Neuronal stem cell (in vitro differentiated cells): ENCODE data around the gene PFKP.

Experiments used
- DNase-seq: peaks from one replicate; pipeline ENCODE4 v3.0.0-alpha.2; 2013; ENCODE audit warnings: low spot score
- H2AFZ ChIP-seq: one replicate; pipeline ENCODE4 v1.6.1; 2013; ENCODE audit warnings: mild to moderate bottlenecking, low read length, inconsistent platforms
- H2AK5ac ChIP-seq: 2 replicates; pipeline ENCODE4 v1.6.1; 2013; ENCODE audit warnings: low read depth, mild to moderate bottlenecking, inconsistent platforms, low read length, moderate library complexity, mixed read lengths
- H2BK120ac ChIP-seq: 2 replicates; pipeline ENCODE4 v1.6.1; 2013; ENCODE audit warnings: low read depth, mild to moderate bottlenecking, inconsistent platforms, low read length, moderate library complexity, mixed read lengths
- H2BK12ac ChIP-seq: one replicate; pipeline ENCODE4 v1.6.1; 2013; ENCODE audit warnings: low read length, inconsistent platforms
- H2BK15ac ChIP-seq: 2 replicates; pipeline ENCODE4 v1.6.1; 2013; ENCODE audit warnings: mild to moderate bottlenecking, low read length, inconsistent platforms, mixed read lengths
- H2BK5ac ChIP-seq: one replicate; pipeline ENCODE4 v1.6.1; 2013; ENCODE audit warnings: inconsistent platforms, mild to moderate bottlenecking, low read length, moderate library complexity
- H3K14ac ChIP-seq: one replicate; pipeline ENCODE4 v1.6.1; 2013; ENCODE audit warnings: low read length, inconsistent platforms
- H3K18ac ChIP-seq: 2 replicates; pipeline ENCODE4 v1.6.1; 2013; ENCODE audit warnings: low read length, inconsistent platforms
- H3K23ac ChIP-seq: 2 replicates; pipeline ENCODE4 v1.6.1; 2013; ENCODE audit warnings: low read depth, mild to moderate bottlenecking, mixed read lengths, low read length, inconsistent platforms; ENCODE audit not compliant: poor library complexity
- H3K27ac ChIP-seq: replicated peaks from 3 replicates; pipeline ENCODE4 v1.5.1; 2013; ENCODE audit warnings: low read length, inconsistent platforms
- H3K27me3 ChIP-seq, 3 experiments: 2 replicates each; pipeline ENCODE4 v1.6.1; 2013; ENCODE audit warnings: low read length in 3 of 3, mild to moderate bottlenecking in 2 of 3, inconsistent platforms in 1 of 3, low read depth in 1 of 3, mixed read lengths in 1 of 3, moderate library complexity in 1 of 3; ENCODE audit not compliant: control insufficient read depth in 3 of 3, insufficient read depth in 3 of 3
- H3K36me3 ChIP-seq, 2 donors: replicated peaks in 1 of 2; 2 replicates each; pipeline ENCODE4 v1.6.1; 2013; ENCODE audit warnings: low read length in 2 of 2; ENCODE audit not compliant: control insufficient read depth in 2 of 2, insufficient read depth in 2 of 2
- H3K4ac ChIP-seq: 2 replicates; pipeline ENCODE4 v1.6.1; 2013; ENCODE audit warnings: inconsistent platforms, mild to moderate bottlenecking, low read length, moderate library complexity
- H3K4me1 ChIP-seq, 2 donors: 1 replicate in 1 of 2; 2 replicates in 1 of 2; pipeline ENCODE4 v1.6.1; 2013; ENCODE audit warnings: low read length in 2 of 2, low read depth in 1 of 2; ENCODE audit not compliant: control insufficient read depth in 2 of 2, insufficient read depth in 1 of 2
- H3K4me2 ChIP-seq: one replicate; pipeline ENCODE4 v1.6.1; 2013; ENCODE audit warnings: mild to moderate bottlenecking, low read length, inconsistent platforms; ENCODE audit not compliant: insufficient read depth, poor library complexity, severe bottlenecking
- H3K4me3 ChIP-seq, 2 donors: 2 replicates each; pipeline ENCODE4 v1.5.1; 2013; ENCODE audit warnings: low read length in 2 of 2, mild to moderate bottlenecking in 2 of 2, inconsistent platforms in 1 of 2, moderate library complexity in 1 of 2
- H3K79me1 ChIP-seq: one replicate; pipeline ENCODE4 v1.6.1; 2013; ENCODE audit warnings: low read depth, mild to moderate bottlenecking, inconsistent platforms, low read length, moderate library complexity
- H3K9ac ChIP-seq: one replicate; pipeline ENCODE4 v1.6.1; 2013; ENCODE audit warnings: mild to moderate bottlenecking, low read depth, low read length, inconsistent platforms; ENCODE audit not compliant: poor library complexity
- H3K9me3 ChIP-seq, 2 donors: replicated peaks in 1 of 2; 2 replicates each; pipeline versions ENCODE3 to v1.6.1; 2013; ENCODE audit warnings: low read length in 2 of 2, mild to moderate bottlenecking in 2 of 2, inconsistent platforms in 1 of 2, low read depth in 1 of 2, mixed read lengths in 1 of 2, moderate library complexity in 1 of 2; ENCODE audit not compliant: control insufficient read depth in 2 of 2, insufficient read depth in 1 of 2
- H4K8ac ChIP-seq: one replicate; pipeline ENCODE4 v1.6.1; 2013; ENCODE audit warnings: low read depth, mild to moderate bottlenecking, inconsistent platforms, low read length, moderate library complexity
- H4K91ac ChIP-seq: one replicate; pipeline ENCODE4 v1.6.1; 2013; ENCODE audit warnings: low read length, low read depth, mild to moderate bottlenecking, inconsistent platforms; ENCODE audit not compliant: poor library complexity
- WGBS, 2 donors: extraction: QIAGEN DNeasy Blood & Tissue Kit; methylation state at CpG; one replicate each; pipeline ENCODE4 v1.1.7; 2013; ENCODE audit warnings: missing lambda C conversion rate in 2 of 2, mixed read lengths in 1 of 2; ENCODE audit not compliant: insufficient read length in 2 of 2, insufficient replicate concordance in 1 of 2; ENCODE audit errors: extremely low coverage in 2 of 2; 5-methylcytosine and 5-hydroxymethylcytosine counted together

Gene PFKP

DNA sequence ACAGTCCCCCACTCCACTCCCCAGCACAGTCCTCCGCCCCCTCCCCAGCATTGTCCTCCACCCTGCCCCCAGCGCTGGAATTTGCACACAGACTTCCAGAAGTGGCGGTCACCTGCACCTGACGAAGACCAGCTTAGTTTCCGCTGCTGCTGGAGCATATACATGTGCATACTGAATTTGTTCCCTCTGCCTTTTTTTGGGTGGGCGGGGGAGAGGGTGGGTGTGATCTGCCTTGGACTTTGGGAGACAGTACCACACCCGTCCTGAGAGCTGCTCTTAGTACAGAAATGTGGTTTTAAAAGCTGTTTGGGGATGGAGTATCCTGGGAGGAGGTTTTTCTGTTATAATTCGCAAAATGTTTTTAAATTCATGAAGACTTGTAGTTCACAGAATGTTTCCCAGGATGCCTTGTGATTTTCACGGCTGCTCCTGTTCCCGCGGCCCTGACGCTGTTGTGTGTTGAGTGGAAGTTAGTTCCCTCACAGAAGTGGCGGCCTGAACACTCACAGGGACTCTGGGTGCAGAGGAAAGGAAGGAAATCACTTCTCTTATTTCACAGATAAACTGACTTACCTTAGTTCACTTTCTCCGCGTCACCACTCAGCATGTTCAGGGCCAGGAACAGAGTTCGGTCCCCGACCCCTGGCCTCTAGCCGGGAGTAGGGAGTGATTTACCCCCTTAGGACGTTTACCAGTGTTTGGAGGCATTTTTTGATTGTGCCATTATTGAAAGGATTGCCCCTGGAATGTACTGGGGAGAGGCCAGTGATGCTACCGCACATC lies 18.6 kb downstream of the PFKP start:
- Histone ChIP-seq H4K8ac (no peak overlapping the region), H3K4ac (no peak overlapping the region), H3K27me3 (no peaks in the 10 kb centered on the region), H3K14ac (no peak overlapping the region), H2BK120ac (no peak overlapping the region), H3K27ac (no peak overlapping the region), H3K4me1 (peaks cover 0 to 6% of the 10 kb centered on the region in 2 donors), H3K4me3 (no peak overlapping the region), H3K23ac (no peak overlapping the region), H3K18ac (peak overlapping the region; percentile 15), H2AK5ac (no peak overlapping the region), H2AFZ (peak overlapping the region; percentile 20), H3K79me1 (no peaks in the 10 kb centered on the region), H3K4me2 (no peak overlapping the region), H4K91ac (no peak overlapping the region), H3K36me3 (no peaks in the 10 kb centered on the region), H2BK15ac (no peak overlapping the region), H3K9ac (no peak overlapping the region), H3K9me3 (no peaks in the 10 kb centered on the region), H2BK12ac (no peak overlapping the region), H2BK5ac (no peak overlapping the region)
- DNase-seq: no peak
- WGBS, 2 donors: no CpG with 5 or more reads among the region's 20 CpGs

DNA sequence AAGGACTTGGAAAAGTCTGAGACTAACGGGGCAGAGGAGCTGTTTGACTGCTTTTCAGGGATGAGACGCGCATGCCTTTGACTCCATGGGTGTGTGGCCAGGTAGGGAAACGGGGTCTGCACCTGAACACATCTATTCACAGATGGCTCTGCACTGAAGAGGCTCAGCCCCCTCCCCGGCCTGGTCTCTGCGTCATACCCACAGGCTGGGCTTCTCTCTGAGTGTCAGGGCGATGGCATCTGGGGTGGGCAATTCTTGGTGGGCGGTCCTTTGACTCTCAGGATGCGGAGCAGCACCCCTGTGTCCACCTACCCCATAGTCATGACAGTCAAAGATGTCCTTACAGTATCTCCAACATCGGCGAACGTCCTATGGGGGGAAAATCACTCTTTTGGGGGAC lies 23.0 kb downstream of the PFKP start:
- Histone ChIP-seq H3K4me1 (peaks cover 0 to 9% of the 10 kb centered on the region in 2 donors), H3K23ac (no peak overlapping the region), H4K8ac (no peak overlapping the region), H3K4me3 (no peak overlapping the region), H3K4me2 (no peak overlapping the region), H3K4ac (no peak overlapping the region), H3K9ac (no peak overlapping the region), H3K14ac (no peak overlapping the region), H2AK5ac (no peak overlapping the region), H2AFZ (no peak overlapping the region), H3K36me3 (no peaks in the 10 kb centered on the region), H3K9me3 (peaks cover 0 to 2% of the 10 kb centered on the region in 2 donors), H2BK120ac (no peak overlapping the region), H4K91ac (no peak overlapping the region), H3K79me1 (no peaks in the 10 kb centered on the region), H2BK5ac (no peak overlapping the region), H3K18ac (peak overlapping the region; percentile 50), H3K27ac (no peak overlapping the region), H2BK12ac (no peak overlapping the region), H3K27me3 (no peaks in the 10 kb centered on the region), H2BK15ac (peak overlapping the region; percentile 28)
- WGBS, 2 donors: no CpG with 5 or more reads among the region's 12 CpGs
- DNase-seq: no peak

DNA sequence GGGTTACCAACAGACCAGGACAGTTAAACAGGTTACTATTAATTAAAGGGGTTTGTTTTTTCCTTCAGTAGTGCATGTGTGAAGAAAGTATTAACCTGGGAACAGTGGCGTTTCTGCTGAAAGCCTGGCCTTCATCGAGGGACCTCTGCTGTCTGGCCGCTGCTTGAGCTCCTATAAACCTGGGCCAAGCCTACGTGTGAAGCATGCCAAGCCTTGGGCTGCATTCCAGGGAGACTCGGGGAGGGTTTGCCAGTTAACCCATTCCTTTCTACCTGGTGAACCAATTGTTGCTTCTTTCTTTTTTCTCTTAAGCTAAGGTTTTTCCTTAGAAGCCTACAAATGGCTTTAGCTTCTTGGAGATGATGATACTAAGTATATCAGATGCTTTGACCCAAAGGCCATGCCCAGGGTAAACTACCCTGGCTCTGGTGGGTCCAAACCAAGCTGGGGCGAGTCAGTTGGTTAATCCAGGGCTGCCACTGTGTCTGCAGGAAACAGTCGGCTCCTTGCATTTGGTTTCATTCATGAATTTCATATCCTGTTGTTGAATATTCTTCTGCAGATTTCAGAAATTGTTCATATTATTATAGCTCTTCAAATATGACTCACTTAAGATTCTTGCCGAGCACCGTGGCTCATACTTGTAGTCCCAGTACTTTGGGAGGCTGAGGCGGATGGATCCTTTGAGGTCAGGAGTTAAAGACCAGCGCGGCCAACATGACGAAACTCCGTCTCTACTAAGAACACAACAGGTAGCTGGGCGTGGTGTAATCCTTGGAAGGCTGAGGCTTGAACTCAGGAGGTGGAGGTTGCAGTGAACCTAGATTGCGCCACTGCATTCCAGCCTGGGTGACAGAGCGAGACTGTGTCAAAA lies 23.8 kb downstream of the PFKP start:
- no peak for DNase-seq
- Histone ChIP-seq H3K4me3 (no peak overlapping the region), H2BK15ac (no peak overlapping the region), H2AFZ (no peak overlapping the region), H2AK5ac (no peak overlapping the region), H2BK120ac (no peak overlapping the region), H3K23ac (no peak overlapping the region), H3K4me2 (no peak overlapping the region), H3K14ac (no peak overlapping the region), H3K4ac (no peak overlapping the region), H4K91ac (no peak overlapping the region), H3K4me1 (peaks cover 3 to 9% of the 10 kb centered on the region in 2 donors), H3K9ac (no peak overlapping the region), H3K36me3 (no peaks in the 10 kb centered on the region), H3K79me1 (no peaks in the 10 kb centered on the region), H2BK5ac (no peak overlapping the region), H2BK12ac (no peak overlapping the region), H3K27me3 (no peaks in the 10 kb centered on the region), H3K9me3 (peaks cover 0 to 2% of the 10 kb centered on the region in 2 donors), H4K8ac (no peak overlapping the region), H3K27ac (no peak overlapping the region), H3K18ac (no peak overlapping the region)
- no CpG with 5 or more reads among the region's 17 CpGs for WGBS, 2 donors

DNA sequence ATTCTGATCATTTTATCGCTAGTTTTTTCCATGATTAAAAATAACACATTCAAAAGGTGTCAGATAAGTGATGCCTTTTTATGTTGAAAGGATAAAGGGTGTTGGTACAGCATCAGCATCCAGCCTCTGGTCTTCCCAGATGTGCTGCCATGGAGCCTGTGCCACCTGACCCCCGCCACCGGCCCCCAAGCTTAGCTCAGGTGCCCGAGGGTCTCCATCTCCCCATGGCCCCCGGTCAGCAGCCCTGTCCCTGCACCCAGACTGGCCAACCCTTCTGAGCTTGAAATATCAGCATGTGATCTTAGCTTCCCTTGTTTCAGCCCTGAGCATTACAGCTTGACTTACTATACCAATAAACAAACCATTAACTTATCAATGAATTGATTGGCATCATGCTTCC lies 24.6 kb downstream of the PFKP start:
- Histone ChIP-seq H3K4me2 (no peak overlapping the region), H3K79me1 (no peaks in the 10 kb centered on the region), H2BK120ac (no peak overlapping the region), H3K9ac (no peak overlapping the region), H3K4me3 (no peak overlapping the region), H3K18ac (no peak overlapping the region), H3K27ac (no peak overlapping the region), H2BK5ac (no peak overlapping the region), H4K8ac (no peak overlapping the region), H2AFZ (no peak overlapping the region), H3K36me3 (no peaks in the 10 kb centered on the region), H3K4ac (no peak overlapping the region), H2BK12ac (no peak overlapping the region), H3K27me3 (no peaks in the 10 kb centered on the region), H2AK5ac (no peak overlapping the region), H3K9me3 (peaks cover 0 to 2% of the 10 kb centered on the region in 2 donors), H4K91ac (no peak overlapping the region), H3K4me1 (peaks cover 5 to 9% of the 10 kb centered on the region in 2 donors), H3K14ac (no peak overlapping the region), H3K23ac (no peak overlapping the region), H2BK15ac (no peak overlapping the region)
- no CpG with 5 or more reads among the region's 5 CpGs for WGBS, 2 donors
- DNase-seq: no peak
